ENCODE data around the gene DNAI1.
"Not testable (repeated sequence)": the region's sequence is repeated elsewhere in the genome, so short reads cannot be mapped to it uniquely, and the experiment has no call there.

Gene DNAI1

DNA sequence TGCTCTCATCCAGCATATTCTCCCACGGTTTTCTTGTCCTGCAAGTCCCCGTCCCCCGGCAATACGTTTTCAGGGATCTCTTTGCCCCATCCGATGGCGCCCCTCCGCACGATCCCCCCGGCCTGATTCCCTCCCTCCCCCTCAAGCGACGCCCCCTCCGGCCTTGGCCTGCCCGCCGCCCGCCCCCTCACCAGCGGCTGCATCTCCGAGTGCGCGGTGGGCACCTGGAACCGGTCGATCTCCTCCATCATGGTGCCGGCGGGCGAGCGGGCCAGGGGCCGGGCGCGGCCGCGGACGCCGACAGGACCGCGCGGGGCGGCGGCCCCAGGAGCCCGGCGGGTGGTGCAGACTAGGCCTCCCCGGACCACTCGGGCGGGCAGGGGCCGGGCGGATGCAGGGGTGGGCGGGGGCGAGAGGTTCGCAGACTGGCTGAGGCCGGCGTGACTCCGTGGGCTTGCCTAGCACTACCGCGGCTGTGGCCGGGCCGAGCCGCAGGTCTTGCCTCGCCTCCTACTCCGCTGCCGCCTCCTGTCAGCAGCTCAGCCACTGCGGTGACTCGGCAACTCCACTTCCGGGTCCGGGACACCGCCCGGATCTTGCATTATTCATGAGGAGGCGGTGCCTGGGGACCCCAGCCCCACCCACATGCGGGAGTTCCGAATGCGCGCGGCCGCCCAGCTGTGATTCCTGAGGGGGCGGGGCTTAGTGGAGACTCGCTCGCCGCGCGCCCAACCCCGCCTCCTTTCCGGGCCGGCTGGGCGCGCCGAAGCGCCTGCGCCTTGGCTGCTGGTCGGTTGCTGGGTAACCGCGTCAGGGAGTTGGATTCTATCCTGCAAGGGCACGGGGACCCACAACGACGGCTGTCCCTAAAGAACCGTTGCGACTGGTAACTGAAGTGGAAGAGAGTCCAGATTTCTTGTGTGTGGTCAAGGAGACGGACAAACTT is at the start of gene DNAI1, which contains the start of gene FAM219A:
Gene DNAI1, plus strand, starts transcription at position 793 of the 946 bp plus-strand sequence. CDS start 201 bp downstream, outside the sequence.
Gene FAM219A, minus strand, starts transcription at position 558 of the 946 bp plus-strand sequence. Its CDS starts 307 bp downstream, at position 251.
- DNase-seq = peak; percentile 100

- no peak for DNase-seq
Measured at GRCh38 chr9:34409154-34409553, 49.5 kb upstream of the DNAI1 start.

GRCh38 chr9:34412336-34412735 is 46.3 kb upstream of the DNAI1 start:
- no peak for DNase-seq

GRCh38 chr9:34413231-34413852 is 45.3 kb upstream of the DNAI1 start:
- no peak for DNase-seq

GRCh38 chr9:34417734-34418133 is 40.9 kb upstream of the DNAI1 start:
- peak; percentile 63 for DNase-seq

DNA sequence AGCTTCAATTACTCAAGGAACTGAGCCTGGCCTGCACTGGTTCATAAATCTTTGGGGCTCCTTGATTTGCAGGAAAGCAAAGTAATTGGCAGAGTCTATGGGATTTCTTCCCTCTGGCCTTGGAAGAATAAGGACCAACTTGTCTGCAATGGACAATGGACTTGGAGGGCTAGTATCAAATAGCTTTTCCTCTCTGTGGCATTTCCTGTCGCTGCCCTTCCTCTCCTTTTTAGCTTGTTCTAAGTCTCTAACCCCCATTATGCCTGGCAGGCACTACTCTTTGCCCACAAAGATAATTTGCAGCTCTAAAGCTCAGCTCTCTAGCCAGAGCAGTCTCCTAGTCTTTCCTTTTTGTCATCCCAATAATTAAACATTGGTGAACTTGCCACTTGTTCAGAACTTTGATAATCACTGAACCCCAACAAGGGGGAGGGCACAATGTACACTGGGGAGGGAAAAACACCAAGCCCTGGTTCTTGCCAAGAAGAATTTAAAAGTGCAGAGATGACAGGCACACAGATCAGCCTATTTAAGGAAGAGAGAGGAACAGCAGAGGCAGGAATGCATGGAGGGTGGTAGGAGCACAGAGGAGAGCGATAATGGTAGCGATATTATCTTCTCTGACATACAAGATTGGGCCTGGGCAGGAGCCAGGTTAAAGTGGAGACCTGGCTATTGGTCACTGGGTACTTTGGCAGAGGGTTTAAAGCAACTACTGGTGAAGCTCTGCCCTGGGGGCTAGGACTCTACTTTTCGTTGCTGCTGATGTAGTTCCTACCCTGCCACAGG is 38.7 kb upstream of the DNAI1 start:
- DNase-seq = no peak

DNA sequence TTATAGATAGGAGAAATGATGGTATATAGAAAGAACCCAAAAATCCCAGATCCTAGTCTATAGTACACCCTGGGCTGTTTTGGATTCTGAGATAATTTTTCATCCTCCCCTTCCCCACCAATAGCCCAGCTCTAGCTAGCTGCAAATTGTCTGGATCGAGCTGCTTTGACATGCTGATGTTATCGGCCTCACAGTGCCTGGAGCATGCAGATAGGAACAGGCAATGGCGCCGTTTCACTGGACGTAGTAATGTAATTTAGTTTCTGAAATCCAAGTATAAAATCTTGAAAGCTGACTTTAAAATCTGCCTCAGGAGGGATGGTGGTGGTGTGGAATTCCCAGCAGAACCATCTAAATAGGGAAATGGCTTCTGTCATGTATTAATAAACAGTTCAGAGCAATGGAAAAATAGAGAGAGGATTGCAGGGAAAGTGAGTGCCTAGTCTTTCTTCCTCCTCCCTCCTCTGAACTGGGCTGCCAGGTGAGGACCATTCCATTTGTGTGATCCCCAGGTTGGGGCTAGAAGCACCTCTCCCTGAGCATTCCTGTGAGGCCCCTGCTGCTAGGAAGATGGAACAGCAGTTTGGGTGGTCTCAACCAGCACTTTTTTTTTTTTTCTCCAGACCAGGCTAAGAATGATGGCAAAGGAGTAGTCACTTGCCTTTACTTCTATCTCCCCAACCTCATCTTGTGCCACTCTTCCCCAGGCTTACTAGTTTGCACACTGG is 32.1 kb upstream of the DNAI1 start:
- no peak for DNase-seq

GRCh38 chr9:34428325-34428958 is 30.2 kb upstream of the DNAI1 start:
- peak; percentile 65 for DNase-seq

DNA sequence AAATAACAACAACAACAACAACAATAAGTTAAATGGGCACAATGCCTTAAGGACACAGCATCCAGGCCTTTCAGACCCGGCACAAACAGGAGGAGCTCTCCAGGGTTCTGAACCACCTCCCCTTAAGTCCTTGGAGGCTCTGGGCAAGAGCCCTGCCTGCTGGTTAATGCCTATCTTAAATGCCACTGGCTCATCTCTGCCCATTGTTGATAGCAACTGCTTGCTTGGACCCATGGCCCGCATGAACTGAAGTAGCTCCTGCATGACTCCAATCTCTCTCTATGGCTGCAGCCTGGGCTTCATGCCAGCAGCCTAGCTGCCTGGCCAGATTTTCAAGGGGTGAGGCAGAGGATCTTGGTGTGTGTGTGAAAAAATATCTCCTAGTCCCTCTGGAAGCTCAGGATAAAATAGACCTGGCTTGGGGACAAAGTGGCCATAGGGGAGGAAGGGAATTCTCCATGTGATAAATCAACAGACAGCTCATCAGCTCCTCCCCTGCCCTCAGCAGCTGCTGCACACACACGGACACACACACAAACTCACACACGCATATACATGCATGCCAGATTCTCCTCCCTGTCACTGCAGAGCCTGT is 27.7 kb upstream of the DNAI1 start:
- DNase-seq = peak; percentile 8

DNA sequence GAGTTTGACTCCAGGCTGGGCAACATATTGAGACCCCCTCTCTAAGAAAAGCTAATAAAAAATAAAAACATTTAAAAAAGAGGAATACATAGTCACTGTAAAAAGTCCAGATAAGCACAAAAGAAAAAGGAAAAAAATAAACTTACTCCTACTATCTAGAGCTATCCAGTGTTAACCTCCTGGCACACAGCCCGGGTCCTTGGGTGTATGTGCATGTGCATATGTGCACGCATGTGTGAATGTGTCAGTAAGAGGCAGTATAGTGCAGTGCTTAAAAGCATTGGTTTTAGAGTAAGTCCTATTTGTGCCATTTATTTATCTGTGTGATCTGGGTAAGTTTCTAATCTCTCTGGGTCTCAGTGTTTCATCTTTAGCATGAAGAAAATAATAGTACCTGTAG is 26.9 kb upstream of the DNAI1 start:
- no peak for DNase-seq

GRCh38 chr9:34437006-34437925 is 21.3 kb upstream of the DNAI1 start:
- DNase-seq = peak; percentile 81

GRCh38 chr9:34437926-34438307 is 20.7 kb upstream of the DNAI1 start:
- DNase-seq = not testable (repeated sequence)

DNA sequence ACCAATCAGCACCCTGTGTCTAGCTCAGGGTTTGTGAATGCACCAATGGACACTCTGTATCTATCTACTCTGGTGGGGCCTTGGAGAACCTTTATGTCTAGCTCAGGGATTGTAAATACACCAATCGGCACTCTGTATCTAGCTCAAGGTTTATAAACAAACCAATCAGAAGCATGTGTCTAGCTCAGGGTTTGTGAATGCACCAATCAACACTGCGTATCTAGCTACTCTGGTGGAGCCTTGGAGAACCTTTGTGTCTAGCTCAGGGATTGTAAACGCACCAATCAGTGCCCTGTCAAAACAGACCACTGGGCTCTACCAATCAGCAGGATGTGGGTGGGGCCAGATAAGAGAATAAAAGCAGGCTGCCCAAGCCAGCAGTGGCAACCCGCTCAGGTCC is 20.1 kb upstream of the DNAI1 start:
- not testable (repeated sequence) for DNase-seq

- peak; percentile 9 for DNase-seq
Measured at GRCh38 chr9:34440017-34440416, 18.6 kb upstream of the DNAI1 start.

- no peak for DNase-seq
Measured at GRCh38 chr9:34442770-34443169, 15.8 kb upstream of the DNAI1 start.

GRCh38 chr9:34443533-34443932 is 15.1 kb upstream of the DNAI1 start:
- peak; percentile 27 for DNase-seq

DNA sequence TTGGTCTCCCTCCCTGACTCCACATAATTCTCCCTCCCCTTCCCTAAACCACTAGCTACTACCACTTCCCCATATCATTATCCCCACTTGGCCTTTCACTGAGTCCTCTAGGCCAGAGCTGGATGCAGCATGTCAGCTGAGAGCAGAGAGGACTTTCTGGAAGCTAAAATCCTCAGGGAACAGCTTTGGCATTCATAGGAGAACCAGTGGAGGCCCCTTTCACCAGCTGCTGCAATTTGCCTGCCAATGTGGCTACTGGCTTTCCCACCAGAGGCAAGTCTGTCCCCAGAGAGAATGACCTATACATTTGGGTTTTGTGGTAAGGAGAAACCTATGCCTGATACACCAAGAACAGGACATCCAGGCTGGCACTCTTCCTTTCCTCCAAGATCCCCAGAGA is 14.6 kb upstream of the DNAI1 start:
- no peak for DNase-seq

DNA sequence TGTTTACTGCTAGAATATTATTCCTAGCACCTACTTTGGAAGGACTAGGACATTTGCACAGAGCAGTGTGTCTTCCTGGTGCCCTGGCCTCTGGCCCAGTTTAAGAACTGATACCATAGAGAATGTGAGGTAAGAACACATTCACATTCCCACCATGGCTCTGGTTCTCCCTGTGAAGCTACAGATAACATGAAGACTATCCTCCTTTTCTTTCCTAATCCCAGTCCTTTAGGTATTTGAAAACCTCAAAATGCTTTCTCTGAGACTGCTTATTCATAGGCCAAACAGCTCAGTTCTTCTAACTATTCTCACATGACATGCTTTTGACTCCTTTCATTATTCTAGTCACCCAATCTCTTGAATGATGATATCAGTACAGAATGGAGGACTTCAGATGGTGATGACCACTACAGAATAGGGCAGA is 12.1 kb upstream of the DNAI1 start:
- DNase-seq = no peak

- no peak for DNase-seq
Measured at GRCh38 chr9:34446951-34447350, 11.7 kb upstream of the DNAI1 start.

GRCh38 chr9:34450644-34451043 is 8.0 kb upstream of the DNAI1 start:
- DNase-seq = no peak

Data from NCI-H146 (cell line).